Hair follicle dermal papilla cell (primary cell): ENCODE measurements around the gene RASA4. TPM values are rescaled to one million over a fixed set of nuclear protein-coding genes. Genes with fewer than 3 reads are reported as not detected.

ENCODE experiments used
- small RNA-seq: library from RNA; depleted of rRNA; stranded (forward); fragments of <200 nt; gene quantifications from one replicate; pipeline ENCODE3, GENCODE V24; 2012
- total RNA-seq: library from RNA; depleted of rRNA; stranded (reverse); fragments of >200 nt; gene quantifications from 2 replicates; pipeline ENCODE4 v1.2.3, GENCODE V29; 2012

RASA4 gene
- 10.4 and 14.9 TPM in 2 replicates for total RNA-seq

GRCh38 chr7:102616507-102617125 is at the start of gene RASA4:
RASA4 (minus strand) TSS chr7:102616756; CDS start chr7:102616689, 67 bp downstream.

GRCh38 chr7:102649924-102650323 is 33.4 kb upstream of the RASA4 start, which contains the start of gene SPDYE2B:
SPDYE2B (plus strand) TSS chr7:102650319; CDS start chr7:102652349, 2,030 bp downstream.

GRCh38 chr7:102642691-102643090 is 26.1 kb upstream of the RASA4 start, which contains the start of gene UPK3BL1:
UPK3BL1 (minus strand) TSS chr7:102642791; CDS start chr7:102642741, 50 bp downstream.

GRCh38 chr7:102572261-102573239 is 44.0 kb downstream of the RASA4 start, which contains the start of gene POLR2J3:
POLR2J3 (minus strand) TSS chr7:102572583; CDS start chr7:102572521, 62 bp downstream.

GRCh38 chr7:102550808-102551422 is 65.6 kb downstream of the RASA4 start, which contains the start of gene SPDYE2:
SPDYE2 (plus strand) TSS chr7:102551226; CDS start chr7:102553256, 2,030 bp downstream.

GRCh38 chr7:102543596-102543995 is 73.0 kb downstream of the RASA4 start, which contains the start of gene UPK3BL2:
UPK3BL2 (minus strand) TSS chr7:102543696; CDS start chr7:102543636, 60 bp downstream.

Small RNA genes lying within 50 kb of the gene (small RNA-seq; reads per million reads assigned to genes)
- gene UPK3BL1: not detected

Other genes starting within 250 kb of the RASA4 start
- 19.0 and 19.2 TPM in 2 replicates for gene PRKRIP1, start 220.4 kb downstream of the RASA4 start, total RNA-seq
- 53.9 and 58.0 TPM in 2 replicates for gene ORAI2, start 183.2 kb downstream of the RASA4 start, total RNA-seq
- gene ALKBH4, start 151.9 kb downstream of the RASA4 start, total RNA-seq: 10.9 and 12.8 TPM in 2 replicates
- 14.8 and 15.3 TPM in 2 replicates for gene LRWD1, start 151.8 kb downstream of the RASA4 start, total RNA-seq
- gene POLR2J, start 137.8 kb downstream of the RASA4 start, total RNA-seq: 18.2 TPM in 2 replicates
- gene RASA4B, start 99.0 kb downstream of the RASA4 start, total RNA-seq: 1.7 and 6.5 TPM in 2 replicates
- 4.2 and 5.6 TPM in 2 replicates for gene UPK3BL2, start 73.1 kb downstream of the RASA4 start, total RNA-seq
- gene SPDYE2, start 65.5 kb downstream of the RASA4 start, total RNA-seq: not detected in 2 replicates
- 36.5 and 75.0 TPM in 2 replicates for gene POLR2J3, start 44.2 kb downstream of the RASA4 start, total RNA-seq
- gene UPK3BL1, start 26.0 kb upstream of the RASA4 start, total RNA-seq: 7.4 and 15.4 TPM in 2 replicates
- not detected in 2 replicates for gene SPDYE2B, start 33.6 kb upstream of the RASA4 start, total RNA-seq
- 6.9 and 7.6 TPM in 2 replicates for gene POLR2J2, start 54.9 kb upstream of the RASA4 start, total RNA-seq
- 5.6 and 7.5 TPM in 2 replicates for gene FAM185A, start 132.2 kb upstream of the RASA4 start, total RNA-seq